Neutrophil (primary cell): Measurements from ENCODE around the gene EXOSC9.

ENCODE experiments used
- H3K27ac ChIP-seq: fragments of 200-600 bp; sonication (generic); 2 replicates; pipeline ENCODE4 v1.5.1; 2016; ENCODE audit warnings: mild to moderate bottlenecking, moderate library complexity
- H3K27me3 ChIP-seq: fragments of 200-600 bp; sonication (generic); 2 replicates; pipeline ENCODE4 v1.6.0; 2016; ENCODE audit warnings: mild to moderate bottlenecking
- H3K36me3 ChIP-seq: fragments of 200-600 bp; sonication (generic); 2 replicates; pipeline ENCODE4 v1.5.1; 2017
- H3K4me1 ChIP-seq, 2 experiments: fragments of 200-600 bp in 1 of 2; sonication (generic) in 1 of 2; 1 replicate in 1 of 2; 2 replicates in 1 of 2; pipeline versions ENCODE4 v1.5.1 to v1.6.1; 2013 to 2016; ENCODE audit warnings: low read depth in 1 of 2, low read length in 1 of 2, mild to moderate bottlenecking in 1 of 2, moderate library complexity in 1 of 2; ENCODE audit not compliant: control insufficient read depth in 1 of 2, insufficient read depth in 1 of 2
- H3K4me3 ChIP-seq, 2 experiments: fragments of 200-600 bp in 1 of 2; sonication (generic) in 1 of 2; 1 replicate in 1 of 2; 2 replicates in 1 of 2; pipeline ENCODE4 v1.5.1; 2013 to 2016; ENCODE audit warnings: low read depth in 1 of 2, low read length in 1 of 2, mild to moderate bottlenecking in 1 of 2, moderate library complexity in 1 of 2
- H3K9me3 ChIP-seq: fragments of 200-600 bp; sonication (generic); 2 replicates; pipeline ENCODE4 v1.5.1; 2016
- CTCF ChIP-seq: fragments of 200-600 bp; sonication (generic); IDR thresholded peaks from 2 replicates; pipeline ENCODE4 v1.5.1; 2016; ENCODE audit warnings: antibody characterized with exemption

EXOSC9 gene

GRCh38 chr4:121784975-121785374 is 16.1 kb upstream of the EXOSC9 start:
- Histone ChIP-seq H3K4me3 (no peak overlapping the region), H3K27ac (no peak overlapping the region), H3K9me3 (no peaks in the 10 kb centered on the region), H3K36me3 (no peaks in the 10 kb centered on the region), H3K4me1 (no peaks in the 10 kb centered on the region), H3K27me3 (peaks cover 26% of the 10 kb centered on the region)
- no peak for TF ChIP-seq CTCF

- Histone ChIP-seq H3K36me3 (no peaks in the 10 kb centered on the region), H3K9me3 (no peaks in the 10 kb centered on the region), H3K4me3 (no peak overlapping the region), H3K27ac (no peak overlapping the region), H3K27me3 (peaks cover 31% of the 10 kb centered on the region), H3K4me1 (no peaks in the 10 kb centered on the region)
- TF ChIP-seq CTCF: no peak
Observed at GRCh38 chr4:121785479-121785878, 15.6 kb upstream of the EXOSC9 start.

GRCh38 chr4:121786221-121786620 is 14.9 kb upstream of the EXOSC9 start:
- H3K36me3 ChIP-seq: no peaks in the 10 kb centered on the region
- peaks cover 38% of the 10 kb centered on the region for H3K27me3 ChIP-seq
- no peak for TF ChIP-seq CTCF
- H3K9me3 ChIP-seq: no peaks in the 10 kb centered on the region
- H3K27ac ChIP-seq: no peak overlapping the region
- no peaks in the 10 kb centered on the region for H3K4me1 ChIP-seq
- no peak overlapping the region for H3K4me3 ChIP-seq

GRCh38 chr4:121788896-121789295 is 12.2 kb upstream of the EXOSC9 start:
- Histone ChIP-seq H3K27me3 (peaks cover 56% of the 10 kb centered on the region), H3K36me3 (no peaks in the 10 kb centered on the region), H3K27ac (no peak overlapping the region), H3K4me3 (no peak overlapping the region), H3K9me3 (no peaks in the 10 kb centered on the region), H3K4me1 (no peaks in the 10 kb centered on the region)
- TF ChIP-seq CTCF: no peak

- H3K27me3 ChIP-seq: peaks cover 62% of the 10 kb centered on the region
- H3K4me1 ChIP-seq: no peaks in the 10 kb centered on the region
- H3K36me3 ChIP-seq: no peaks in the 10 kb centered on the region
- no peak overlapping the region for H3K27ac ChIP-seq
- no peaks in the 10 kb centered on the region for H3K9me3 ChIP-seq
- TF ChIP-seq CTCF: no peak
- H3K4me3 ChIP-seq: no peak overlapping the region
Observed at GRCh38 chr4:121789455-121789854, 11.7 kb upstream of the EXOSC9 start.
